ENCODE data around the gene GSE1.

GRCh38 chr16:85662976-85663830 is 50.1 kb downstream of the GSE1 start:
- TF ChIP-seq POLR2A (IDR thresholded peaks at IDR 0.05; ENCODE audit: extremely low read depth, insufficient read length): no peak
- TF ChIP-seq CTCF (IDR thresholded peaks at IDR 0.05; ENCODE audit: low read depth, low read length): no peak

Measured in NB4 (cell line).